T-helper 1 cell treated with Interleukin-12 subunit alpha and Interleukin-12 subunit beta and Interleukin-4 antibody, amounts not matched to agents 30 μg/mL and 1 μg/mL, for 36 hours (primary cell): Measurements from ENCODE around the gene AMT.
"Not testable (repeated sequence)": the region's sequence is repeated elsewhere in the genome, so short reads cannot be mapped to it uniquely, and the experiment has no call there.

Source experiments
- H3K27ac Mint-ChIP-seq: one replicate; pipeline ENCODE4 v1.8.0; 2021; ENCODE audit warnings: mild to moderate bottlenecking, mixed read lengths
- H3K27me3 Mint-ChIP-seq: one replicate; pipeline ENCODE4 v1.8.0; 2021; ENCODE audit warnings: low read depth, mixed read lengths
- H3K36me3 Mint-ChIP-seq: one replicate; pipeline ENCODE4 v1.8.0; 2021; ENCODE audit warnings: low read depth, mixed read lengths
- H3K4me1 Mint-ChIP-seq: one replicate; pipeline ENCODE4 v1.8.0; 2021; ENCODE audit warnings: low read depth, mixed read lengths
- H3K4me3 Mint-ChIP-seq: one replicate; pipeline ENCODE4 v1.8.0; 2021; ENCODE audit warnings: mild to moderate bottlenecking, moderate library complexity, mixed read lengths
- H3K9me3 Mint-ChIP-seq: one replicate; pipeline ENCODE4 v1.8.0; 2021; ENCODE audit warnings: mixed read lengths

Gene AMT

DNA sequence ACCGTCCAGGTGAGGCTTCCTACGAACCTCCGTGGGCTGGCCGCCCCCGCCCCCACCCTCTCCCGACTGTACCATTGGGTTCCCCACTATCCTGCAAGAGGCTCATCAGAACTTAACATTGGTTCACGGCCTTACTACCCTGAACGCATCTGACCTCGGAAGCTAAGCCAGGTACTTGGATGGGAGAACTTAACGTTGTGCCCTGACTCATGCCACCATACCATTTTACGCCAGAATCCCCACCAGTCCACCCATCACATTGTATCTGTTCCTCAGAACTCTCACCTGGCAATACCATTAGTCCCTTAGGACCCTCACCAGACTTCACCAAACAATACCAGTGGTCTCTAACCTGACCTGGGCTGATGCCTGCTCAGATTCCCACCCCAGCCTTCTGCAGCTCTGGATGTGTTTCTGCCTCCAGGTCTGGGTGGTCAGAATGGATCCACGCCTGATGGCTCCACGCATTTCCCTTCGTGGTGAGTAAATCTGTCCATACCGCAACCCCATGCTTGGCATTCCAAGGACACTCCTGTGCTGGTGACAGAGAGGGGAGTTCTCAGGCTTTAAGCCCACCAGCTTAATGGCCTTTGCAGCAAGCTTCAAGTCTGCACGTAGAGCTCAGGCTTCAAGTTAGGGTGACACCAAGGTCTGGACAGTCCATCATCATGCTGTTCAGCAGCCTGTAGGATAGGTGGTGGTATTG, 9.5 kb downstream of the AMT start:
- H3K4me3 Mint-ChIP-seq: peak overlapping the region; percentile 91
- no peaks in the 10 kb centered on the region for H3K27me3 Mint-ChIP-seq
- H3K27ac Mint-ChIP-seq: peak overlapping the region; percentile 95
- H3K4me1 Mint-ChIP-seq: peaks cover 58% of the 10 kb centered on the region
- peaks cover 31% of the 10 kb centered on the region for H3K36me3 Mint-ChIP-seq
- no peaks in the 10 kb centered on the region for H3K9me3 Mint-ChIP-seq

GRCh38 chr3:49411968-49412631, 10.2 kb downstream of the AMT start, which contains the start of the genes RHOA and TCTA:
Gene RHOA, minus strand, starts transcription at chr3:49411976. Its CDS starts 36,387 bp downstream, at chr3:49375589.
Gene TCTA, plus strand, starts transcription at chr3:49412423. Its CDS starts 4 bp downstream, at chr3:49412427.
- H3K36me3 Mint-ChIP-seq: peaks cover 30% of the 10 kb centered on the region
- H3K4me3 Mint-ChIP-seq: peak within 1 kb of the TSS; percentile 92
- H3K27me3 Mint-ChIP-seq: no peaks in the 10 kb centered on the region
- H3K27ac Mint-ChIP-seq: peak within 1 kb of the TSS; percentile 95
- H3K4me1 Mint-ChIP-seq: peaks cover 59% of the 10 kb centered on the region
- no peaks in the 10 kb centered on the region for H3K9me3 Mint-ChIP-seq

GRCh38 chr3:49411535-49411967, 10.7 kb downstream of the AMT start:
- Mint-ChIP-seq H3K4me3 (peak overlapping the region; percentile 92), H3K9me3 (no peaks in the 10 kb centered on the region), H3K27me3 (no peaks in the 10 kb centered on the region), H3K27ac (peak overlapping the region; percentile 87), H3K4me1 (peaks cover 58% of the 10 kb centered on the region), H3K36me3 (peaks cover 26% of the 10 kb centered on the region)

GRCh38 chr3:49410846-49411534, 11.3 kb downstream of the AMT start:
- peaks cover 23% of the 10 kb centered on the region for H3K36me3 Mint-ChIP-seq
- H3K27ac Mint-ChIP-seq: peak overlapping the region; percentile 91
- H3K9me3 Mint-ChIP-seq: no peaks in the 10 kb centered on the region
- H3K4me3 Mint-ChIP-seq: peak overlapping the region; percentile 92
- no peaks in the 10 kb centered on the region for H3K27me3 Mint-ChIP-seq
- H3K4me1 Mint-ChIP-seq: peaks cover 57% of the 10 kb centered on the region

DNA sequence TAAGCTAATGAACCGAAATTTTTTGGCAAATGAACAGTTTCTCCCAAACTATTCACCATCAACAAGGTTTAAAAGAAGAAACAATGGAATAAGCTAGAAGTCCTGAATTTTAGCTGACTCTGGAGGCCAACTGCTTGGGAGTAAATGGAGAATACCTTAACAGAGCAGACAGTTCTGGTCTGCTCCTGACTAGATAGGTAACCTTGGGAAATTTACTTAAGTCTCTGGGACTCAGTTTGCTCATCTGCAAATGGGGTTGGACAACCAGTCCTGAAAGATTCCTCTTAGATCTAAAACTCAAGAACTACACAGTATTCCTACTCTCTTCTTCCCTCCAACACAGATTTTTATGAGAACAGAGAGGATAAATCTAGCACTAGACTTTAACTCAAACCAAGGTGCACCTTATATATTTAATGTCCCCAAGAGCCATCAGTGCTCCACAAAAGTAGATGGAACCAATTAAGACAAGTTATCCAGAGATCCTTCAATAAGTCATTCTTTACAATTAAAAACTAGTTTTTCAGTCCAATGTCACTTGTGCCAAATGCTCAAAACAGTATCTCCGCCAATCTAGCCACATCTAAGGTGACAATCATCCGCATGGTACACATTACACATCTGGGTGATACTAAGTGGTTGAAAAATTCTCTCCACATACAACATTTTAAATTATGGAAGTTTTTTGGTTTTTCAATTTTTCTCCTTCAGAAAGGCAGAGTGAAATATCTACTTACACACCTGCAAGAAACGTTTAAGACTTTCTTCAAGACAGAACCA, 12.0 kb downstream of the AMT start:
- peaks cover 24% of the 10 kb centered on the region for H3K36me3 Mint-ChIP-seq
- peak overlapping the region; percentile 91 for H3K27ac Mint-ChIP-seq
- no peaks in the 10 kb centered on the region for H3K27me3 Mint-ChIP-seq
- H3K4me1 Mint-ChIP-seq: peaks cover 55% of the 10 kb centered on the region
- H3K9me3 Mint-ChIP-seq: no peaks in the 10 kb centered on the region
- H3K4me3 Mint-ChIP-seq: peak overlapping the region; percentile 92

- H3K27me3 Mint-ChIP-seq: no peaks in the 10 kb centered on the region
- H3K27ac Mint-ChIP-seq: no peak overlapping the region
- peaks cover 15% of the 10 kb centered on the region for H3K36me3 Mint-ChIP-seq
- H3K9me3 Mint-ChIP-seq: no peaks in the 10 kb centered on the region
- H3K4me3 Mint-ChIP-seq: no peak overlapping the region
- H3K4me1 Mint-ChIP-seq: peaks cover 32% of the 10 kb centered on the region
These were observed 15.4 kb downstream of the AMT start for GRCh38 chr3:49406571-49407565.

GRCh38 chr3:49405570-49405969, 16.7 kb downstream of the AMT start:
- not testable (repeated sequence) for H3K27ac Mint-ChIP-seq, H3K9me3 Mint-ChIP-seq, H3K4me3 Mint-ChIP-seq, H3K27me3 Mint-ChIP-seq
- H3K4me1 Mint-ChIP-seq: peaks cover 39% of the 10 kb centered on the region
- peaks cover 18% of the 10 kb centered on the region for H3K36me3 Mint-ChIP-seq

GRCh38 chr3:49403891-49404290, 18.4 kb downstream of the AMT start:
- H3K27ac Mint-ChIP-seq: no peak overlapping the region
- peaks cover 12% of the 10 kb centered on the region for H3K36me3 Mint-ChIP-seq
- H3K4me3 Mint-ChIP-seq: no peak overlapping the region
- no peaks in the 10 kb centered on the region for H3K27me3 Mint-ChIP-seq
- no peaks in the 10 kb centered on the region for H3K9me3 Mint-ChIP-seq
- peaks cover 34% of the 10 kb centered on the region for H3K4me1 Mint-ChIP-seq

DNA sequence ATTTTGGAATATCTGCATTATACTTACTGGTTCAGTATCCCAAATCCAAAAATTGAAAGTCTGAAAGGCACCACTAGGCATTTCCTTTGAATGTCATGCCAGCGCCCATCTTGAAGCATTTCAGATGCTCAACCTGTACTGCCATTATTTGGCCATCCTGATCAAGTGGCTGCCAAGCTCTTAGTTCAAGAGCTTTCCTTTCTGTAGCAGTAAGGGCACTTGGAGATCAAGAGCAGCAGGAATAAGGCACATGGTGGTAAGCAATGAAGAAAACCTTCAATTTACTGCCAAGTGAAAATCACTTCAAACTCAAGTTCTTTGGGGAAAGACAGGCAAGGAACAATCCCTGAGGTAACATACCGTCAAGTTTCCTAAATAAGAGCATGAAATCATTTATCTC, 20.5 kb downstream of the AMT start:
- Mint-ChIP-seq H3K4me1 (peaks cover 33% of the 10 kb centered on the region), H3K9me3 (no peaks in the 10 kb centered on the region), H3K27ac (no peak overlapping the region), H3K4me3 (no peak overlapping the region), H3K36me3 (peaks cover 15% of the 10 kb centered on the region), H3K27me3 (no peaks in the 10 kb centered on the region)

- Mint-ChIP-seq H3K36me3 (peaks cover 18% of the 10 kb centered on the region), H3K4me3 (no peak overlapping the region), H3K27me3 (no peaks in the 10 kb centered on the region), H3K27ac (no peak overlapping the region), H3K9me3 (no peaks in the 10 kb centered on the region), H3K4me1 (peaks cover 28% of the 10 kb centered on the region)
These were observed 22.8 kb downstream of the AMT start for GRCh38 chr3:49399461-49399860.

GRCh38 chr3:49397470-49397869, 24.8 kb downstream of the AMT start:
- Mint-ChIP-seq H3K36me3 (peaks cover 18% of the 10 kb centered on the region), H3K4me1 (peaks cover 34% of the 10 kb centered on the region), H3K27ac (no peak overlapping the region), H3K27me3 (no peaks in the 10 kb centered on the region), H3K9me3 (no peaks in the 10 kb centered on the region), H3K4me3 (no peak overlapping the region)

DNA sequence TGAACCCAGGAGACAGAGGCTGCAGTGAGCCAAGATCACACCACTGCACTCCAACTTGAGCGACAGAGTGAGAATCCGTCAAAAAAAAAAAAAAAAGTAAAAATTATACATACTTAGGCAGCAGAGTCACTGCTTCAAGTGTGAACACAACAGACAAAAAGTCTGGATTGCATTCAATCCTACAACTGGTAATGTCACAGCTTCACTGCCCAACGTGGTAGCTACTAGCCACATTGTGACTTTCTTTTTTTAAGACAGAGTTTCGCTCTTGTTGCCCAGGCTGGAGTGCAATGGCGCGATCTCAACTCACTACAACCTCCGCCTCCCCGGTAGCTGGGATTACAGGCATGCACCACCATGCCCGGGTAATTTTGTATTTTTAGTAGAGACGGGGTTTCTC, 31.0 kb downstream of the AMT start:
- H3K27me3 Mint-ChIP-seq, H3K9me3 Mint-ChIP-seq, H3K27ac Mint-ChIP-seq, H3K4me3 Mint-ChIP-seq: not testable (repeated sequence)
- Mint-ChIP-seq H3K4me1 (peaks cover 21% of the 10 kb centered on the region), H3K36me3 (peaks cover 13% of the 10 kb centered on the region)

- H3K4me1 Mint-ChIP-seq: peaks cover 21% of the 10 kb centered on the region
- no peak overlapping the region for H3K27ac Mint-ChIP-seq
- H3K27me3 Mint-ChIP-seq: no peaks in the 10 kb centered on the region
- peaks cover 6% of the 10 kb centered on the region for H3K36me3 Mint-ChIP-seq
- H3K9me3 Mint-ChIP-seq: no peaks in the 10 kb centered on the region
- no peak overlapping the region for H3K4me3 Mint-ChIP-seq
These were observed 33.0 kb downstream of the AMT start for GRCh38 chr3:49389297-49389696.
